AG08396 (cell line): ENCODE results near the gene ZNF740.

ENCODE experiments used
- DNase-seq: peaks from one replicate; pipeline ENCODE4 v3.0.0; 2012; ENCODE audit warnings: low spot score, mixed read lengths

Gene ZNF740

DNA sequence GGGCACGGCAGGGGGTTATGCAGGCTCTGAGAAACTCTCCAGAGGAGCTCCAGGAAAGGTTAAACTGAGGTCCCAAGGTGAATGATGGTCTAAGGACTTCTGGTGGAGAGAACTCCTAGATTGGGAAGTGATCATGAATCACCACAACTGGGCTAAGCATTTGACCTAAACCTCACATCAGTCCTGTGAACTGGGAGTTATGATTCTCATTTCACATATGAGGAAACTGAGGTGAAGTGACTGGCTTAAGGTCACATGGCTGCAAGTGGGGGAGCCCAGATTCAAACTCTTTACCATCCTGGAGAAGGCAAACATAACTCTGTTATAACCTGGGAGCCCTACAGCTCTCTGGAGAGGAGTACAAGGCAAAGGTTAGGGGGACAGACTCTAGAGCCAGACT, 47.3 kb downstream of the ZNF740 start:
- DNase-seq, result no peak

DNA sequence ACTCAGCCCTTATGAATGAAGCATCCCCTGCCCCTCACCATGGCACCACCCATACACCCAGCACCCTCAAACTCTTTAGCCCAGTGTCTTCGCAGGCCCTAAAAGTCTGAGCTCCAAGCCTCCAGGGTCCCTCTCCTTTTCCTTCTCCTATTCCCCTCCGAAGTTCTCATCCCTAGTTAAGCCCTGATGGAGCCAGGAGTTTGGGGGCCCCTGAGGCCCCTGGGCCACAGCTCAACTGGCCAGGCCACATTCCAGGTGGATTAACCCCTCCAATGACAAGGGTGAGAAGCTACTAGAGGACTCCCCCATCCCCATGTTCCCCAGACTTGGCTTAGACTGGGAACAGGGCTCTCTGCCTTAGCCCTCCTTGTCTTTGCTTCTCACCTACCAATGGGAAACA, 48.9 kb downstream of the ZNF740 start:
- no peak for DNase-seq

DNA sequence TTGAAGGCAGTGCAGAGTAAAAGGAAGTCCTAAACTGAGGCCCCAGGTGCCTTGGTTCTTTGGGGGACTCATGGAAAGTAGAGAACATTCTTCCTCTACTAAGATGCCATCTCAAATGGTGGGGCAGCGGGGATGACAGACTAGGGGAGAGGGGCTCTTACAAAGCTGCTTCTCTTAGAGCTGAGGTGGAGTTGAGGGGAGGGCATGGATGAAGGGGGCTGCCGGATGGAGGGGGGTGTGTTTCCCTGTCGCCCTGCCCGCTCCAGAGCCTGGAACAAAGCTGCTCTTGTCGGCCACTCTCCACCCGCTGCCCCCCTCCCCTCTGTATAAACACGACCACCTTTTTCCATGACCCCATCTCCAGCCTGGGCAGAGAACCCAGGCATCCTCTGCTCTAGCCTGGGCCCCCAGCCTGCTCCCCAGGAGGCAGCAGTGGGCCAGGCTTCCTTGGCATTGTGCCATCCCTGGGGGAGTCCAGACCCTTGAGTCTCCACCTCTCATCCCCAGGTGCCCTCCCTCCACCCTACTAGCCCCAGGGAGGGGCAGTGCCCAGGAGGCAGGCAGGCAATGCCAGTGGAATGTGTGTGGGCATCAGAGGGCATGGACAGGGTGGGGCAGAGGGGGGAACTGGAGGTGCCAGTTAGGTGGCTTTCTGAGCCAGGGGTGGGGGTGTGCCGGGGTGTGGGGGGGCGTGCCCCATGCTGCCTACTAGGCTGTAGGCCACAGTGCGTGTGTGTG, 49.8 kb downstream of the ZNF740 start:
- DNase-seq, result no peak

DNA sequence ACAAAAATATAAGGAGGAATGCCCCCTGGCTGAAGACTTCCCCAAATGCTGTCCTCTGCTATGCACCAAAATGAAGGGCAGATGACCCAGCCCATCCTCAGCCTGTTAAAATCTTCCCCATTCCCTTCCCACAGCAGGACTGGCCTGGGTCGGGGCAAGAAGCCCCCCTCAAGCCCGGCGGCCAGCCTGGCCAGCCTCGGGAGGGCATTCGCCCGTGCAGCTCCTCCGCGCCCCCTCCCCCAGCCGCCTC, 51.1 kb downstream of the ZNF740 start:
- no peak for DNase-seq

DNA sequence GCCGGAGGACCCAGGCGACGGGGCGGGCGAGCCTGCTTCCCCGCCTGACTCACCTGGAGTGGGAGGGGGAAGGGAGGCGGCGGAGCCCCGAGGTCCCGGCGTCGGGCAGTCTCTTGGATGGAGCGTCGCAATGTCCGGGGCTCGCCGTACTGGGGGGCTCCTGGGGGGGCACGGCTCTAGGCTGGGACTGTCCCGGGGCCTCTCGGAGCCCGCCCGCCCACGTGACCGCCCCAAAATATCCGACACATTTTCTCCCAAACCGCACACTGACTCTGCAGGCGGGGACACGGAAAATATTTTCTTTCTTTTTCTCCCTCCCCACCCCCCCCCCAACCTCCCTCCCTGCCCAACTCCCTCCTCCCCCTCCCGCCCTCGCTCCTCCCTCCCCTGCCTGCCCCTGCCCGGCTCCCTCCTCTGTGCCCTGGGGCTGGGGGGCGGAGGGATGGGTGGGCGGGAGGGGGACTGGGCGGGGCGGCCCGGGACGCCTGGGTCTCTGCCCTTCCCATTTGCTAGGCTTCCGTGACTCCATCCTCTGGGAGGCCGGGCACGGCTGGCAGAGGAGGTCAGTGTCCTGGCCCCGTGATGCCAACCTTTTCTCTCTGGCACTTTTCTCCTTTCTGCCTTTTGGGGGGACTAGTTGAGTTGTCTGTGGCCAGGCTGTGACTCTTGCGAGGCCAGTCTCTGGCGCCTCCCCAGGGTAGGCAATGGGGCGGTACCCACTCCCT, 51.6 kb downstream of the ZNF740 start, which contains the start of gene RARG:
Gene RARG, minus strand, starts transcription at position 289 of the 725 bp plus-strand sequence. CDS start 4,664 bp downstream, outside the sequence.
- peak; percentile 90 for DNase-seq

DNA sequence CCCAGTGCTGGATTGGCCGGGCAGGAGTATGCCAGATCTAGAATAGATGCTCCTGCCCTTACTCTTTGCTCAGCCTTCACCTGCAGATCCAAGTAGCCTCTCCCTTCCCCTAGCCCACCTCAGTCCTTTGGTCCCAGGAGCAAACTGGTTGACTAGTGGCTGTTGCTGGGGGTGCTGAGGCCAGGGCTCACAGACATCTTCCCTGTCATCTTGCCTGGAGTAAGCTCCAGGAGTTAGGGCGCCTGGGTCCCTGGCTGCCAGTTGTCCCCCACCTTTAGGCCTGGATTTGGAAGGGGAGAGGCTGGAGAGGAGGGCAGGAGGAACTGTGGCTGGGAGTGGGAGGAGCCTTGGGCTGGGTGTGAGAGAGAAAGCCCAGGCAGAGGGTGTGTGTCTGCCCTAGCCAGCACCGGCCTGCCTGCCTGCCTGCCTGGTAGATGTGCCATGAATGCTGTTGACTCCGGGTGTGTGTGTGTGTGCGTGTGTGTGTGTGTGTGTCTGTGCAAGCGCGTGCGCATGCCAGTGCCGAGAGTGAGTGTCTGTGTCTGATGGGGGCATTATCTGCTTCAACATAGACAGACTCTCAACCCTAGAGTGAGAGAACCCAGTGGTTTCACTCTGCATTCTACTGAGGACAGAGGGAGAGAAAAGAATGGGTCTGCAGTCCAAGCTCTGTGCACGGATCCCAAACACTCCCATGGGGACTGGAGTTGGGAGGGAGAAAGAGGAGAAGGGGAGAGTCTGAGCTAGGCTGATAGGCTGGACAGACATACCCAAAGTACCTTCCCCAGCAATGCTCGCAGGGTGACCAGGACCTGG, 52.3 kb downstream of the ZNF740 start:
- DNase-seq, result peak; percentile 74

DNA sequence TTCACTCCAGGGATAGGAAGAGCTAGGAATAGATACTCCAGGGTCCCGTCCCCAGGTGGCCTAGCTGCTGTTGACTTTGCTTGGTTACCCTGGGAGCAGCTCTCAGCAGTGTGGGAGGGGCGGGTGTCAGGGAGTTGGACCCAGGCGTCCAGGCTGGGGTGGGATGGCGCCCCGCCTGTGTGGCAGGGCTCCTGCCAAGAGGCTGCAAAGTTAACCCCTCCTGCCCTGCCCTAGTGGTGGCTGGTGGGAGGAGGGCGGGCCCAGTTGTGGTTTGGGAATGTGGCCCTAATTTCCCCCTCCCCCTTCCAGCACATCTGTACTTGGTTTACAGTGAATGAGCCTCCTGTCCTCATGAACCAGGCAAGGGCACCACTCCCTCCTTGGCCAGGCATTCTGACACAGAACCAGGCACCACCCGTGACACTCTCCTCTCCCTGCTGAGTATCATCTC, 53.2 kb downstream of the ZNF740 start:
- DNase-seq, result no peak

DNA sequence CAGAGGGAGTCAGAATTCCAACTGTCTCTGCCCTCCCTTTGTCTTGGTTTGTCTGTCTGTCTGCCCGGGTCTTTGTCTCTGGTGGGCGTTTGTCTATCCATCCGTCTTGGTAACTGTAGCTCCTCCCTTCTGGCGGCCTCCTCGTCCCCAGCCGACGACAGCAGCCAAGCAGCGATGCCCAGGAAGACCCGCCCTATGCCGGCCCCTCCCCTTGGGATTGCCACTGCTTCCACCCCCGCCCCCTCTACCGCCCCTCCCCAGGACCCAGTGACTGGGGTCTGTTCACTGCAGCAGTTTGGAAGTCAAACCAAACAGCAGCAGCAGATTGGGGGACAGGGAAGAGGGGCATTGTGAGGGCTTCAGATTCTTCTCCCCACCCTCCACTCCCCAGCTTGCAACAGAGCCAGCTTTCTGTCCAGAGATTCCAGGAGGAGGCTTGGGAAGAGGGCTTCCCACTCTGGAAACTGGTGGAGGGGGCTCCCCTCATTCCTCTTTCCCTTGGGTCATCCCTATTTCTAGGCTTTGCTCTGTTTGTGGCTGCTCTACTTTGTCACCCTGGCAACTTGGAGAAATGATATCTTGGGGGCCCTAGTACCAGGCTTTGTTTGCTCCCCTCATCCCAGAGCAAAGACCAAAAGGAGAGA, 53.9 kb downstream of the ZNF740 start:
- DNase-seq, result no peak

DNA sequence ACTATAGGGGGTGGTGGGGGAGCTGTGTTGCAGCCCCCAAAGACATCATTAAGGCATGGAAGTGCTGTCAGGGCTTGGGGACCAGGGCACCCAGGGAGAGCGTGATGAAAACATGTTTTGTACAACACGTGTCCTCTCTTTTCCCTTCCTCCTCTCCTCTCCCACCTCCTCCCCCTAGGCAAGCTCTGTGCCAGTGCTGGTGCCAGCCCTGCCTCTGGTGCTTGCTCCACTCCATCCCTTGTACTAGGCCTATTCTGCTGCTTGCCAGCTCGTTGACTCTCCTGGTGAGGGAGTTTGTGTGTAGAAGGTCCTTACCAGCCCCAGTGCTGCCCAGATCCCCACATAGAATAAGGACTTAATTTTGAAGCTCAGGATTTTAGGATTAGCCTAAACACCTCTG, 54.6 kb downstream of the ZNF740 start:
- no peak for DNase-seq

DNA sequence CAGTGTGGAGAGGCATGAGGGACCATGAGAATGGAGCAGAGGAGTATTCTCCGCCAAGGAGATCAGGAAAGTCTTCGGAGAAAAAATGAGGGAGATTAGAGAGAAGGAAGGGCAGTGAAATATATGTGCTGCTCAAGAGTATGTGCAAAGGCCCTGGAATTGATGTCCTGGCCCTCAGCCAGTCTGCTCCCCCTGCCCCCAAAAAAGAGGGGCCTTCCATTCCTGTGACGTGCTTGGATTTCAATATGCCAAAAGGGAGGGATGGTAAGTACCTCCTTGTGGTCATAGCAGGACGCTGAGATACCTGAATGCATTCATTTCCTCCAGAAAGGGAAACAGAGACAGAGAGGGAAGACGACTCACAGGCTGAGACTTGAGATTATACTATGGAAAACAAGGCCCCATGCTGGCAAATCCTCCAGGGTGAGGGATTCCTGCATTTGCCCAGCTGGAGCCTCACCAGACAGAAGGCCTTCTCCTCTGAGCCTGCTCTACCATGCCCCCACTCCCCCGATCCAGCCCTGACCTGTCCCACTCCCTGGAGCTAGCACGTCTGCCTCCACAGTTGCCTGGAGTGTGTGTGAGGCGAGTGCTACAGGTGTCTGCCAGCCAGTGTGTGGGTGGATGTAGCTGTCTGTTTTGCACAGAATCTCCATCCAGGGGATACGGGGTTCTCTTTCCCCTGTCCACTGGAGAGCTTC, 55.4 kb downstream of the ZNF740 start:
- DNase-seq, result no peak

DNA sequence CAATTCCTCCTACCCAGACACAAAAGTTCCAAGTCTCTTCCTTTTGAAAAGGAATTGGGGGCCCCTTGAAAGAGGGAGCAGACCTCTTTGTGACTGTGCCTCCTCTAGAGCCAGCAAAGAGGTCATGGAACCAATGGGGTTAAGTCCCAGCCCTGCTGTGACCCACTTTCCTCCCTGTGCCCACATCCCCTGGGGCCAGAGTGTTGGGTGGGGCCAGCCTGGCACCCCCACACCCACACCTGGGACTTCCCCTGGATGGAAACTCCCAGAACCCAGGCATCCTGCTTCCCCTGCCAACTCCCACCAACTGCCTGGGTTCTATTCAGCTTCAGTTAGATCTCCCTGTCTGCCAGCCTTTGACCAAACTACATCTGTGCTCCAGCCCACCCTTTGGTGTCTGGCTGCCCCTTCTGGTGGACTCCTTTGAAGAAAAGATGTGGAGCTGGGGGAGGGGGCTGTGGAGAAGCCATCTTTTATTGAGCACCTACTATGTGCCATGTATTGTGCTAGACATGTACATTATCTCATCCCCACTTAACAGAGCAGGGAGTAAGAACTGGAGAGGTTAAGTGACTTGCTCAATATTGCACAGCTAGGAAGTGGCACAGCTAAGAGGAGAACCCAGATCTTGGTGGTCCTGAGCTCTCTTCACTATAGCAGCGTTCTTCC, 56.1 kb downstream of the ZNF740 start:
- DNase-seq, result no peak

DNA sequence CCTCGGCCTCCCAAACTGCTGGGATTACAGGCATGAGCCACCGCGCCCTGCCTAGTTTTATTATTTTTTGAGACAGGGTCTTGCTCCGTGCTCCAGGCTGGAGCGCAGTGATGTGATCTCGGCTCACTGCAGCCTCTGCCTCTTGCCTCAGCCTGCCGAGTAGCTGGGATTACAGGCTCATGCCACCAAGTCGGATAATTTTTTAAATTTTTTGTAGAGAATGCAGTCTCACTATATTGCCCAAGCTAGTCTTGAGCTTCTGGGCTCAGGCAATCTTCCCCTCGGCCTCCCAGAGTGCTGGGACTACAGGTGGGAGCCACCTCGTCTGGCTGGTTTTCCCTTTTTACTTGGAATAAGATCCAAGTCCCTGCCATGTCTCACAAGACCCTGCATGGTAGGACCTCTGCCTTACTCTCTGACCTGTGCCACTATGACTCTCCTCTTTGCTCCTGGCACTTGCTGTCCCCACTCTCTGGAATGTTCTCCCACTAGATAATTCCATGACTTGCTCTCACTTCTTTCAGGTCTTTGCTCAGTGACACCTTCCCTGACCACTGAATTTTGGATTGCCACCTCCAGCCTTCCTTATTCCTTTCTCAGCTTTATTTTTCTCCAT, 59.2 kb downstream of the ZNF740 start:
- DNase-seq, result no peak

DNA sequence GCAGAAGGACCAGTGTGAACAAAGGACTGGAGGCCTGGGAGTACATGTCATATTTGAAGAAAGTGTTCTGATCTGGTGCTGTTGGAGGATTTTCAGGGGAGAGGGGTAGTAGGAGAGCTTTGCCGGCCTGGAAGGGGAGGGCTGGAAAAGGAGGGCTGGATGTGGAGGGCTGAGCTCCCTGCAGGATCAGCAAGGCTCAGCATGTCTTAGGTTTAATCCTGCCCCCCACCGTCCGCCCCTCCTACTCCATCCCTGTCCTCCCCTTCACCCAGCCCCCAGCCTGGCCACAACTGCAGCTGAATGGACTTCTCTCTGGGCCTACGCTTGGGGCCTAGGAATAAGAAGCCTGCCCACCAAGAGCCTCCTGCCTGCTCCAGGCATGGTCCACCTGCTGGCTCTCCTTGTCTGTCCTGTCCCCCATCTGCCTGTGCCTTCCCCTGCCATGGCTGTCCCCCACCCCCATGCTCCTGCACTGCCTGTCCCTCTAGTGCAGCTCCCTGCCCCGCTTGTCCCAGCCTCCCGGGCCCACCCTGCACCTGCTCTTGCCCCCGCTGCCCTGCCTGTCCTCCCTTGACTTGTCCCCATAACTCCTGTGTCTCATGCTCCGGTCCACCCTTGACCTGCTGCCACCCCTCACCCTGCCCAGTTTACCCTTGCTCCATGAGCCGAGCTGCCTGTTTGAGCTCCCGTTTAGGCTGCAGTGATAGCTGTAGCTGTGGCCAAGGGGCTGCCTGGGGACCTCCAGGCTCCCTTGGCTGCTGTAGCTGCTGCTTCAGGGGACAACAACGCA, 61.3 kb downstream of the ZNF740 start:
- DNase-seq, result no peak

DNA sequence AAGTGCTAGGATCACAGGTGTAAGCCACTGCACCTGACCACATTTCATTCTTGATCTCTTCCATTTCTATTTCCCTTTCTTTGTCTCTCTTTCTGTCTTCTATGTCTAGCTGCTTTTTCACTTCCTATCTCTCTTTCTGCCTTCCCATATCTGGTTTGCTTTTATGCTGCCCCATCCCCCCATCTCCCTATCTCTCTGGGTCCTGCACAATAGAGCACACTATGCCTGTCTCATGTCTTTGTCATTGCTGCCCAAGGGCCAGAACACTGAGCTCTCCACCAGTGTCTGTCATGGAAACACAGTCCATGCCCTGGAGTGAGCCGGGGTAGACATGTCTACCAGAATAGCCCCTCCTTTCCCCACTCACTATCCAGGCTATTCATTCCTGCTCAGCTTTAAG, 63.8 kb downstream of the ZNF740 start:
- DNase-seq, result no peak
